ENCODE measurements around the gene TMEM234. TPM values are rescaled to one million over a fixed set of nuclear protein-coding genes. Genes with fewer than 3 reads are reported as not detected.
A peak's percentile ranks its signal among the peaks of the same experiment; 100 is the strongest.

TMEM234 gene
- total RNA-seq, 2 experiments from 2014 or later, result 11.5 to 12.8 TPM

DNA sequence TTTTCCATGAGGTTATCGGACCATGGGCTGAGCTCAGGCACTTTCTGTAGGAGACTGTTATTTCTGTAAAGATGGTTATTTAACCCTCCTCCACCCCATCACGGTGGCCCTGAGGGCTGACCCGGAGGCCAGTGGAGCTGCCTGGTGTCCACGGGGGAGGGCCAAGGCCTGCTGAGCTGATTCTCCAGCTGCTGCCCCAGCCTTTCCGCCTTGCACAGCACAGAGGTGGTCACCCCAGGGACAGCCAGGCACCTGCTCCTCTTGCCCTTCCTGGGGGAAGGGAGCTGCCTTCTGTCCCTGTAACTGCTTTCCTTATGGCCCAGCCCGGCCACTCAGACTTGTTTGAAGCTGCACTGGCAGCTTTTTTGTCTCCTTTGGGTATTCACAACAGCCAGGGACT is 24.3 kb downstream of the TMEM234 start:
- intact Hi-C loops (cut with DNase I, micrococcal nuclease), result no loop called here
- ATAC-seq (ENCODE audit: poor library complexity) (no peak), DNase-seq (no peak)
- ChIA-PET CTCF (interaction anchor here (2.3 kb wide), 1 partner anchor 18 kb away, joined by 12 read pairs; no protein-coding TSS in a partner anchor), POLR2A (interaction anchor here (0.6 to 3.9 kb wide), 6 partner anchors 8 to 149 kb away, joined by 3 to 17 read pairs (median 5); partner anchors contain the start of genes IQCC, KPNA6 and TXLNA)
- H3K27ac Mint-ChIP-seq, result peak overlapping the region; percentile 76
- H3K36me3 Mint-ChIP-seq (ENCODE audit: low read depth), result peaks cover 54% of the 10 kb centered on the region
- H3K36me3 ChIP-seq (ENCODE audit: insufficient read depth, low read length), result peaks cover 51% of the 10 kb centered on the region
- H3K27me3 Mint-ChIP-seq, result no peaks in the 10 kb centered on the region
- no peak overlapping the region for H3K4me3 ChIP-seq (ENCODE audit: low read length)
- H3K9me3 Mint-ChIP-seq, result no peaks in the 10 kb centered on the region
- no peaks in the 10 kb centered on the region for H3K27me3 ChIP-seq (ENCODE audit: control insufficient read depth in 1 of 2, insufficient read depth in 2 of 2, low read length in 2 of 2)
- peak overlapping the region; percentile 45 for H3K4me3 Mint-ChIP-seq
- H3K4me1 ChIP-seq (ENCODE audit: insufficient read depth, low read length), result peaks cover 72% of the 10 kb centered on the region
- TF ChIP-seq, protein P1, sequence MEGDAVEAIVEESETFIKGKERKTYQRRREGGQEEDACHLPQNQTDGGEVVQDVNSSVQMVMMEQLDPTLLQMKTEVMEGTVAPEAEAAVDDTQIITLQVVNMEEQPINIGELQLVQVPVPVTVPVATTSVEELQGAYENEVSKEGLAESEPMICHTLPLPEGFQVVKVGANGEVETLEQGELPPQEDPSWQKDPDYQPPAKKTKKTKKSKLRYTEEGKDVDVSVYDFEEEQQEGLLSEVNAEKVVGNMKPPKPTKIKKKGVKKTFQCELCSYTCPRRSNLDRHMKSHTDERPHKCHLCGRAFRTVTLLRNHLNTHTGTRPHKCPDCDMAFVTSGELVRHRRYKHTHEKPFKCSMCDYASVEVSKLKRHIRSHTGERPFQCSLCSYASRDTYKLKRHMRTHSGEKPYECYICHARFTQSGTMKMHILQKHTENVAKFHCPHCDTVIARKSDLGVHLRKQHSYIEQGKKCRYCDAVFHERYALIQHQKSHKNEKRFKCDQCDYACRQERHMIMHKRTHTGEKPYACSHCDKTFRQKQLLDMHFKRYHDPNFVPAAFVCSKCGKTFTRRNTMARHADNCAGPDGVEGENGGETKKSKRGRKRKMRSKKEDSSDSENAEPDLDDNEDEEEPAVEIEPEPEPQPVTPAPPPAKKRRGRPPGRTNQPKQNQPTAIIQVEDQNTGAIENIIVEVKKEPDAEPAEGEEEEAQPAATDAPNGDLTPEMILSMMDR (IDR thresholded peaks at IDR 0.05), result no peak
- H3K4me1 Mint-ChIP-seq (ENCODE audit: low read depth), result peaks cover 65% of the 10 kb centered on the region
- H3K27ac ChIP-seq (ENCODE audit: low read depth in 1 of 2, low read length in 2 of 2), result no peak overlapping the region
- H3K9me3 ChIP-seq (ENCODE audit: control insufficient read depth in 1 of 2, insufficient read depth in 1 of 2, low read length in 2 of 2), result no peaks in the 10 kb centered on the region

DNA sequence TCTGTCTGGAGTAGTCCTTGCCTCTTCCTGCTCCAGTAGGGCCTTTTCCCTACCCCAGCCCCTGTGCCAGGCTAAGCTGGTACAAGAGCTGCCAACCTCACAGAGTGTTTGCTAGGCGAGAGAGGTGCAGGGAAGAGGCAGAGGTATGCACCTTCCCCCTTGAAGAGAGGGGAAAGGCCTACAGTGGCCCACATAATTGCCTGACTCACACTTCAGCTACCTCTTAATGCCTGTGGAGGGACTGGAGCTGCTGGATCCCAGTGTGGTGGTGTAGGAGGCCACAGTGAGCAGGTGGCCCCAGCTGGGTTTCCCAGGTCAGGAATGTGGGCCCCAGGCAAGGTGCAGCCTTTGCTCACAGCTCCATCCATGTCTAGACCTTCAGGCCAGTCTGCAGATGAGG is 25.1 kb downstream of the TMEM234 start:
- Histone ChIP-seq H3K4me3 (ENCODE audit: low read length) (no peak overlapping the region), H3K27me3 (ENCODE audit: control insufficient read depth in 1 of 2, insufficient read depth in 2 of 2, low read length in 2 of 2) (no peaks in the 10 kb centered on the region), H3K4me1 (ENCODE audit: insufficient read depth, low read length) (peaks cover 64% of the 10 kb centered on the region), H3K36me3 (ENCODE audit: insufficient read depth, low read length) (peaks cover 58% of the 10 kb centered on the region), H3K27ac (ENCODE audit: low read depth in 1 of 2, low read length in 2 of 2) (no peak overlapping the region), H3K9me3 (ENCODE audit: control insufficient read depth in 1 of 2, insufficient read depth in 1 of 2, low read length in 2 of 2) (no peaks in the 10 kb centered on the region)
- Mint-ChIP-seq H3K27ac (peak overlapping the region; percentile 65), H3K4me3 (peak overlapping the region; percentile 45), H3K36me3 (ENCODE audit: low read depth) (peaks cover 62% of the 10 kb centered on the region), H3K4me1 (ENCODE audit: low read depth) (peaks cover 59% of the 10 kb centered on the region), H3K27me3 (no peaks in the 10 kb centered on the region), H3K9me3 (no peaks in the 10 kb centered on the region)
- TF ChIP-seq, protein P1 (IDR thresholded peaks at IDR 0.05), result no peak
- POLR2A ChIA-PET, result interaction anchor here (0.6 to 3.9 kb wide), 8 partner anchors 9 to 150 kb away, joined by 3 to 17 read pairs (median 3); partner anchors contain the start of genes IQCC, KPNA6 and TXLNA
- DNase-seq, result no peak
- ATAC-seq (ENCODE audit: poor library complexity), result no peak
- intact Hi-C loops (cut with DNase I, micrococcal nuclease), result no loop called here
- CTCF ChIA-PET, result interaction anchor here (2.3 kb wide), 1 partner anchor 19 kb away, joined by 12 read pairs; no protein-coding TSS in a partner anchor

DNA sequence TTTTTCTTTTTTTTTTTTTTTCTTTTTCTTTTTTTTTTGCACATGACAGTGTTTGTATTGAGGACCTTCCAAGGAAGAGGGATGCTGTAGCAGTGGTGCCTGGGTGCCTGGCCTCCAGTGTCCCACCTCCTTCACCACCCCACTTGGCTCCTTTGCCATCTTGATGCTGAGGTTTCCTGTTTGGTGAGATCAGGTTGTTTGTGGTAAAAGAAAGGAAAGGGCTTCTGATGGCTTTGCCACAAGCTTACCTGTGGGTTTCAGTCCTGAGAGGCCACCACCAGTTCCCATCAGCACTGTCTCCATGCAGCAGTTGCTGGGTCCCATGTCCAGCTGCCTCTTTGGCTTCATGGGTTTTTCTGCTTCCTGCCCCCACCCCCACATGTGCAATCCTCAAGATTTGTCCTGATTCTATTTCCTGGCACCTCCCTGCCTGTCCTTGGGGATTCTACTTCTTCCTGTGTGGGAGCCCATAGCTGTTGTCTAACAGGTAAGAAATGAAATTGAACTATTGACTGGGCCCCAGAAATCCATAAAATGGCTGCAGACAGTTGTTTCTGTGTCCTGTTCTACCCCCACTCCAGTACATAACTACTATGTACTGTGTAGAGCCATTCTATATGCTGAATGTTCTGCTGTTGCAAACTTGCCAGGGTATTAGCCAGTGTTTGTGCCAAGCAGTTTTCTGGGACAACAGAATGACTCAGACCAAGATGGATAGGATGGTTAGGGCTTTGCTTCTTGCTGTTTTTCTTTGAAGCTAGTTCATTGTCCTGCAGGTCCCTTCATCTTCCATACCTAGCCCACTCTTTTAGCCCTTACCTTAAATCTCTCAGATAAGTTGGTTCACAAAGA is 26.0 kb downstream of the TMEM234 start:
- ChIA-PET CTCF (no interaction called here), POLR2A (interaction anchor here (0.8 to 3.9 kb wide), 8 partner anchors 9 to 170 kb away, joined by 3 to 17 read pairs (median 4); partner anchors contain the start of genes DCDC2B, HDAC1, IQCC and KPNA6)
- H3K9me3 ChIP-seq (ENCODE audit: control insufficient read depth in 1 of 2, insufficient read depth in 1 of 2, low read length in 2 of 2), result no peaks in the 10 kb centered on the region
- intact Hi-C loops (cut with DNase I, micrococcal nuclease), result no loop called here
- no peak overlapping the region for H3K27ac ChIP-seq (ENCODE audit: low read depth in 1 of 2, low read length in 2 of 2)
- H3K4me1 ChIP-seq (ENCODE audit: insufficient read depth, low read length), result peaks cover 56% of the 10 kb centered on the region
- peaks cover 67% of the 10 kb centered on the region for H3K36me3 ChIP-seq (ENCODE audit: insufficient read depth, low read length)
- no peak overlapping the region for H3K4me3 ChIP-seq (ENCODE audit: low read length)
- DNase-seq (peak in 3 of 14 experiments; percentile 46 to 61 (median 46)), ATAC-seq (ENCODE audit: poor library complexity) (no peak)
- H3K36me3 Mint-ChIP-seq (ENCODE audit: low read depth), result peaks cover 65% of the 10 kb centered on the region
- H3K27ac Mint-ChIP-seq, result peak overlapping the region; percentile 65
- H3K9me3 Mint-ChIP-seq, result no peaks in the 10 kb centered on the region
- no peaks in the 10 kb centered on the region for H3K27me3 Mint-ChIP-seq
- peaks cover 50% of the 10 kb centered on the region for H3K4me1 Mint-ChIP-seq (ENCODE audit: low read depth)
- no peaks in the 10 kb centered on the region for H3K27me3 ChIP-seq (ENCODE audit: control insufficient read depth in 1 of 2, insufficient read depth in 2 of 2, low read length in 2 of 2)
- peak overlapping the region; percentile 45 for H3K4me3 Mint-ChIP-seq
- TF ChIP-seq, protein P1 (IDR thresholded peaks at IDR 0.05), result no peak
